NT2/D1 (cell line): ENCODE measurements around the gene PKP2.

Experiments
- SUZ12 ChIP-seq: IDR thresholded peaks from 2 replicates; pipeline ENCODE4 v1.6.1; 2011; ENCODE audit not compliant: insufficient read length, insufficient read depth; ENCODE audit errors: extremely low read depth
- YY1 ChIP-seq: IDR thresholded peaks from 2 replicates; pipeline ENCODE4 v1.6.1; 2011; ENCODE audit not compliant: insufficient read length, insufficient read depth
- ZNF274 ChIP-seq: IDR thresholded peaks from 2 replicates; pipeline ENCODE4 v1.6.1; 2011; ENCODE audit warnings: mild to moderate bottlenecking, low read depth, low read length

DNA sequence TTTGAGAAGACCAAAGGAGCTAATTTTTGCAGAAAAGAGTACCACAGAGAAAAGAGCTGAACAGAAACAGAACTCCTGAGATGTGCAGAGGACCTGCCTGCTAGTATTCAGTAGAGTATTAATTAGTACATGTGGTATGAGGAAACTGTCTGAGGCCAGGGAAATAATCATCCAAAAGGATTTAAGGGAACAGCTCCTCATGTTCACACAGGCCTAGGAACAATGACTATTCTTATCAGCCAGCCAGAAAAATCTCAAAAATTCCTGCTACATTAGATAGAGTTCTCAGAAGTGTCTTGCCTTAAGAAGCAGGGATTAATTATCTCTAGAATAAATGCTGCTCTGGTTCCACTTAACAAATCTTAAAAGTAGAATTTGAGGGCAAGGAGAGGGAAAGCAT, 36.4 kb downstream of the PKP2 start:
- TF ChIP-seq SUZ12 (no peak), YY1 (no peak), ZNF274 (no peak)
